MCF 10A (cell line): ENCODE data around the gene PTCRA. TPM values are rescaled to one million over a fixed set of nuclear protein-coding genes. Genes with fewer than 3 reads are reported as not detected.

ENCODE experiments used
- BruUV-seq: library from RNA; stranded (reverse); fragments of 400-500 nt; replicated peaks from 2 replicates; lab custom pipeline; 2021; lab: Mats Ljungman, UMichigan
- CTCF ChIA-PET: fragments of 300-600 bp; sonication (Branson Sonifier 250); formaldehyde crosslinking; extraction: SDS; loops from one replicate; lab custom pipeline; 2021; ENCODE audit warnings: antibody characterized with exemption, inconsistent platforms; lab: Yijun Ruan, JAX
- POLR2A ChIA-PET: fragments of 300-600, 350-650 bp; sonication (Branson Sonifier 250); formaldehyde crosslinking; extraction: SDS; loops from one replicate; lab custom pipeline; 2020; ENCODE audit warnings: antibody characterized with exemption, inconsistent platforms; lab: Yijun Ruan, JAX
- DNase-seq: peaks from one replicate; pipeline ENCODE4 v3.0.0-alpha.2; 2018; ENCODE audit not compliant: unreplicated experiment
- H3K27ac Mint-ChIP-seq: one replicate; pipeline ENCODE4 v1.8.0; 2022; ENCODE audit warnings: mild to moderate bottlenecking, low read depth, mixed read lengths; ENCODE audit not compliant: unreplicated experiment
- H3K27me3 Mint-ChIP-seq: one replicate; pipeline ENCODE4 v1.8.0; 2022; ENCODE audit warnings: mixed read lengths; ENCODE audit not compliant: insufficient read depth, unreplicated experiment
- H3K36me3 Mint-ChIP-seq: one replicate; pipeline ENCODE4 v1.8.0; 2022; ENCODE audit warnings: mild to moderate bottlenecking, moderate library complexity, mixed read lengths; ENCODE audit not compliant: insufficient read depth, unreplicated experiment
- H3K4me1 Mint-ChIP-seq: one replicate; pipeline ENCODE4 v1.8.0; 2022; ENCODE audit warnings: mixed read lengths; ENCODE audit not compliant: insufficient read depth, unreplicated experiment
- H3K4me3 Mint-ChIP-seq: one replicate; pipeline ENCODE4 v1.8.0; 2022; ENCODE audit warnings: mild to moderate bottlenecking, moderate library complexity, mixed read lengths; ENCODE audit not compliant: unreplicated experiment
- H3K9me3 Mint-ChIP-seq: one replicate; pipeline ENCODE4 v1.8.0; 2022; ENCODE audit warnings: mixed read lengths; ENCODE audit not compliant: unreplicated experiment
- intact Hi-C: fragments of 100-400 bp; cut with micrococcal nuclease; formaldehyde crosslinking; loops from 2 replicates; pipeline ENCODE4 v1.14.1; 2022
- total RNA-seq: library from RNA; stranded (reverse); gene quantifications from 2 replicates; pipeline ENCODE4 v1.2.3, GENCODE V29; 2022
- TF ChIP-seq, protein P1 (sequence below): fragments of 200-600 bp; IDR thresholded peaks from one replicate; pipeline ENCODE4 v1.8.0; 2022; ENCODE audit warnings: antibody characterized with exemption, mild to moderate bottlenecking; ENCODE audit not compliant: unreplicated experiment

PTCRA gene
- total RNA-seq, 1 experiment from 2014 or later, result not detected

DNA sequence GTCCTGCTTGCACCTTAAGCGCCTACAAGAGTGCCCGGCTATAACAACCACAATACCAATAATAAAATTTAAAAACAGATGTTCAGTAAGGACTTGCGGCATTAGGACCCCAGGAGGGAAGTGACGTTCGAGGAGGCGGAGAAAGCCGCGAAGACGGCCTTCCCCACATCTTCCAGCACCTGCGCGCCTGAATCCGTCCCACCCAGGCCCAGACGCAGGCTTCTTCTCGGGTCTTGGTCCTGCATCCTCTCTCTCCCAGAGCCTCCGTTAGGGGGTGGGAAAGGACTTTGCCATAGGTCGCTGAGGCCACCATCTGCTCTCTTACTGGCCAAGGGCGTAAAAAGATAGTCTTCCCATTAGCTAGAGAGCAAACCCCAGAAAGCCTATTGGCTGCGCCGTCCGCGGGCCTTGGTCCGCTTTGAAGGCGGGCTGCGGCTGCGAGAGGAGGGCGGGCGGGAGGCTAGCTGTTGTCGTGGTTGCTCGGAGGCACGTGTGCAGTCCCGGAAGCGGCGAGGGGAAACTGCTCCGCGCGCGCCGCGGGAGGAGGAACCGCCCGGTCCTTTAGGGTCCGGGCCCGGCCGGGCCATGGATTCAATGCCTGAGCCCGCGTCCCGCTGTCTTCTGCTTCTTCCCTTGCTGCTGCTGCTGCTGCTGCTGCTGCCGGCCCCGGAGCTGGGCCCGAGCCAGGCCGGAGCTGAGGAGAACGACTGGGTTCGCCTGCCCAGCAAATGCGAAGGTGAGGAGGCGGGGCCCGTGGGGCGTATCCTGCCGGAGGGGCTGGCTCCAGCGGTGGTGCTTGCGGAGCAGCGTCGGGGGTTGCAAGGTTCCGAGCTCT lies 13.3 kb downstream of the PTCRA start, which contains the start of gene CNPY3:
Gene CNPY3, plus strand, starts transcription at position 495 of the 835 bp plus-strand sequence. Its CDS starts 91 bp downstream, at position 586.
- H3K27me3 Mint-ChIP-seq, result no peaks in the 10 kb centered on the region
- H3K4me3 Mint-ChIP-seq, result peak within 1 kb of the TSS; percentile 99
- CTCF ChIA-PET, result interaction anchor here (0.6 to 2.4 kb wide), 8 partner anchors 14 to 589 kb away, joined by 3 to 8 read pairs (median 4); partner anchors contain the start of genes PEX6 and ZNF318
- no TSS peak for BruUV-seq
- intact Hi-C loops, result loop anchor here (2.0 to 5.0 kb wide), 2 partner anchors 33 to 50 kb away; partner anchors contain the start of genes GNMT and PEX6
- TF ChIP-seq, protein P1, sequence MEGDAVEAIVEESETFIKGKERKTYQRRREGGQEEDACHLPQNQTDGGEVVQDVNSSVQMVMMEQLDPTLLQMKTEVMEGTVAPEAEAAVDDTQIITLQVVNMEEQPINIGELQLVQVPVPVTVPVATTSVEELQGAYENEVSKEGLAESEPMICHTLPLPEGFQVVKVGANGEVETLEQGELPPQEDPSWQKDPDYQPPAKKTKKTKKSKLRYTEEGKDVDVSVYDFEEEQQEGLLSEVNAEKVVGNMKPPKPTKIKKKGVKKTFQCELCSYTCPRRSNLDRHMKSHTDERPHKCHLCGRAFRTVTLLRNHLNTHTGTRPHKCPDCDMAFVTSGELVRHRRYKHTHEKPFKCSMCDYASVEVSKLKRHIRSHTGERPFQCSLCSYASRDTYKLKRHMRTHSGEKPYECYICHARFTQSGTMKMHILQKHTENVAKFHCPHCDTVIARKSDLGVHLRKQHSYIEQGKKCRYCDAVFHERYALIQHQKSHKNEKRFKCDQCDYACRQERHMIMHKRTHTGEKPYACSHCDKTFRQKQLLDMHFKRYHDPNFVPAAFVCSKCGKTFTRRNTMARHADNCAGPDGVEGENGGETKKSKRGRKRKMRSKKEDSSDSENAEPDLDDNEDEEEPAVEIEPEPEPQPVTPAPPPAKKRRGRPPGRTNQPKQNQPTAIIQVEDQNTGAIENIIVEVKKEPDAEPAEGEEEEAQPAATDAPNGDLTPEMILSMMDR, result no peak
- DNase-seq, result peak; percentile 97
- peak within 1 kb of the TSS; percentile 97 for H3K27ac Mint-ChIP-seq
- peaks cover 40% of the 10 kb centered on the region for H3K4me1 Mint-ChIP-seq
- peaks cover 18% of the 10 kb centered on the region for H3K36me3 Mint-ChIP-seq
- POLR2A ChIA-PET, result interaction anchor here (0.6 to 3.4 kb wide), 33 partner anchors 9 to 1317 kb away, joined by 3 to 69 read pairs (median 5); partner anchors contain the start of genes CUL7, GNMT, HSP90AB1 and KLC4
- no peaks in the 10 kb centered on the region for H3K9me3 Mint-ChIP-seq

DNA sequence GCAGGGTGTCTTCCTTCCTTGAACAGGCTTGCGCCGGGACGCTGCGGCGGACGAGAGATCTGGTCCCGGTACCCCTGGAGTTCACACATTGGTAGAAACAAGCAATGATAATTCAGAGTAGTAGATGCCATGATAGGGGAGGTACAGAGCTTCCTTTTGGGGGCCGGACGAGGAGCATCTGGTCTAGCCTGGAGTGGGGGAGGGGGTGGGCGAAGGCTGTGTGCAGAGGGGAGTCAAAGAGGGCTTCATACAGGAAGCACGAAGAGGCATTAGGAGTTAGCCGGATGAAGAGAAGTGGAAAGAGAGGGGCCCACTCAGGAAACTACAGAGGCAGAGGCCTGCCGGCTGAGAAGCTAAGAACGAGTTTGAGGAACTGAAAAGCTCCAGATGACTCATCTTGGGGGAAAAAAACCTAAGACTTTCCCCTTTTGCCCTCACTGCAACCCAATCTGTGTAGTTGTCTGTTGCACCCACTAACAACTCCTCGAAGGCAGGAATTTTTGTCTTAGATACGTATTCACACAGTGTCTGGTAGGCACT lies 14.0 kb downstream of the PTCRA start:
- CTCF ChIA-PET, result interaction anchor here (0.6 to 2.4 kb wide), 7 partner anchors 15 to 588 kb away, joined by 3 to 8 read pairs (median 4); partner anchors contain the start of genes PEX6 and ZNF318
- intact Hi-C loops, result loop anchor here (2.0 to 5.0 kb wide), 2 partner anchors 32 to 49 kb away; partner anchors contain the start of genes GNMT and PEX6
- TF ChIP-seq, protein P1, result no peak
- Mint-ChIP-seq H3K27ac (peak overlapping the region; percentile 97), H3K36me3 (peaks cover 20% of the 10 kb centered on the region), H3K4me1 (peaks cover 40% of the 10 kb centered on the region), H3K27me3 (no peaks in the 10 kb centered on the region), H3K9me3 (no peaks in the 10 kb centered on the region), H3K4me3 (peak overlapping the region; percentile 99)
- POLR2A ChIA-PET, result interaction anchor here (0.6 to 3.4 kb wide), 30 partner anchors 10 to 526 kb away, joined by 3 to 69 read pairs (median 5); partner anchors contain the start of genes CUL7, GNMT, KLC4 and KLHDC3
- TSS peak; percentile 39 for BruUV-seq
- DNase-seq, result peak; percentile 47

DNA sequence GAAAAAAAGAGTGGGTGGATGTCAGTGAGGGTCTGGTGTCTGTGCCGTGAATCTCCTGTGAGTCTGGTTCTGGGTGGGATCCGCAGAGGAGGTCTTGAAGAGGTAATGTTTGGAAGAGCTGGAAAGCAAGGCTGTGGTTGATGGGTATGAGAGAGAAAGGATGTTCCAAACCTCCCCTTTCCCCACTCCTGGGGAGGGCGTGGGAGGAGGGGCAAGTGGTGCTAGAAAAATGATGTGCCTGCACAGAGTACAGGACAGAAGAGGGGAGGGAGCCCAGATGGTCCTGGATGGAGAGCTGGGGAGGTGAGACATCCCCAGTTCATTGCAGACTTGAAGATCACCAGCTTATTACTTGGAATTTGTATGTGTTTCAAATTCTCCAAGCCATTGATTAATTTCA lies 16.6 kb downstream of the PTCRA start:
- H3K4me1 Mint-ChIP-seq, result peaks cover 40% of the 10 kb centered on the region
- no peaks in the 10 kb centered on the region for H3K9me3 Mint-ChIP-seq
- no peak for DNase-seq
- H3K4me3 Mint-ChIP-seq, result no peak overlapping the region
- H3K27me3 Mint-ChIP-seq, result no peaks in the 10 kb centered on the region
- ChIA-PET POLR2A (interaction anchor here (1.5 kb wide), 1 partner anchor 46 kb away, joined by 6 read pairs; the partner anchor contains the start of gene PEX6), CTCF (no interaction called here)
- no TSS peak for BruUV-seq
- TF ChIP-seq, protein P1, result no peak
- H3K36me3 Mint-ChIP-seq, result peaks cover 44% of the 10 kb centered on the region
- intact Hi-C loops, result no loop called here
- no peak overlapping the region for H3K27ac Mint-ChIP-seq
